ENCODE measurements around the gene ETNPPL.

ETNPPL gene

DNA sequence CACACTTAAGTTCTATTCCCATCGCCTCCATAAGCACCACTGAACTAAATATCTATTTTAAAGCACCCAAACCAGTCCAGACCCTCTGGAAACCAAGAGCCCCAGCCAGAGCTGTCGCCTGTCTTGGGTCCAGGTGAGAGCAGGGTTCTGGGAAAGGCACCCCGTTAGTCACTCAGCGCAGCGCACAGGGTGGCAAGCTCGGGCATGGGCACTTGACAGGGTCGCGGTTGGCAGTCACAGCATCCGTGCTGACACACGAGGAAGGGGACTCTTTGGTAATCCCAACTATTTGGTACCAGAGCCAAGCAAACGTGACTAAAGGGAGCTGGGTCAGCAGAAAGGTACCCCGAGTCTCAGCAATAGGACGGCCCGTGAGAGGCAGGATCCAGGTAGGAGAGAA, 24.3 kb upstream of the ETNPPL start:
- no peak overlapping the region for H3K4me3 ChIP-seq (ENCODE audit: low read depth, low read length)
- no peaks in the 10 kb centered on the region for H3K4me1 ChIP-seq (ENCODE audit: control insufficient read depth, insufficient read depth, low read length, unreplicated experiment)
- H3K79me2 ChIP-seq (ENCODE audit: control insufficient read depth, insufficient read depth, low read length, unreplicated experiment): no peaks in the 10 kb centered on the region
- H3K36me3 ChIP-seq (ENCODE audit: insufficient read depth, low read length): no peaks in the 10 kb centered on the region
- H3K27me3 ChIP-seq (ENCODE audit: insufficient read depth, low read length): no peaks in the 10 kb centered on the region
- H2AFZ ChIP-seq (ENCODE audit: low read length, unreplicated experiment): no peak overlapping the region
- H3K27ac ChIP-seq (ENCODE audit: low read depth, low read length): no peak overlapping the region

DNA sequence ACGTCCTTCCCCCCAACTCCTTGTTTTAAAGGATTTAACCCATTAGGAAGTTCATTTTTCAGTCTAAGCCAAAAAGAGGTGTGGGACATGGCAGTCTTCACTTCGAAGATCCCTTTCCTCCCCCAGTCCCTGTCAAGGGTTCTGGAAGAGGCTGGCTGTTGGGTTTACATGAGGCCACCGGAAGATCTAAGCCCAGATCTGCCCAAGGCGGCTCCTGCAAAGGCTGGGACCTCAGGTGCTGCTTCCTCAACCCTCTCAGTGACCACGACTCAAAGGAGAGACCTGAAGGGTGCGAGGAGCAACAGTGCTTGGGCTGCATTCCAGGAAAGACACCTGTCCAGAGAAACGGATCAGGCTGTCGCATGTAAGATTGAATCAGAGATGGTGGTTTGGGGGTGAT, 23.5 kb upstream of the ETNPPL start:
- Histone ChIP-seq H3K27me3 (ENCODE audit: insufficient read depth, low read length) (no peaks in the 10 kb centered on the region), H3K36me3 (ENCODE audit: insufficient read depth, low read length) (no peaks in the 10 kb centered on the region), H3K27ac (ENCODE audit: low read depth, low read length) (no peak overlapping the region), H2AFZ (ENCODE audit: low read length, unreplicated experiment) (no peak overlapping the region), H3K4me1 (ENCODE audit: control insufficient read depth, insufficient read depth, low read length, unreplicated experiment) (no peaks in the 10 kb centered on the region), H3K79me2 (ENCODE audit: control insufficient read depth, insufficient read depth, low read length, unreplicated experiment) (no peaks in the 10 kb centered on the region), H3K4me3 (ENCODE audit: low read depth, low read length) (no peak overlapping the region)

DNA sequence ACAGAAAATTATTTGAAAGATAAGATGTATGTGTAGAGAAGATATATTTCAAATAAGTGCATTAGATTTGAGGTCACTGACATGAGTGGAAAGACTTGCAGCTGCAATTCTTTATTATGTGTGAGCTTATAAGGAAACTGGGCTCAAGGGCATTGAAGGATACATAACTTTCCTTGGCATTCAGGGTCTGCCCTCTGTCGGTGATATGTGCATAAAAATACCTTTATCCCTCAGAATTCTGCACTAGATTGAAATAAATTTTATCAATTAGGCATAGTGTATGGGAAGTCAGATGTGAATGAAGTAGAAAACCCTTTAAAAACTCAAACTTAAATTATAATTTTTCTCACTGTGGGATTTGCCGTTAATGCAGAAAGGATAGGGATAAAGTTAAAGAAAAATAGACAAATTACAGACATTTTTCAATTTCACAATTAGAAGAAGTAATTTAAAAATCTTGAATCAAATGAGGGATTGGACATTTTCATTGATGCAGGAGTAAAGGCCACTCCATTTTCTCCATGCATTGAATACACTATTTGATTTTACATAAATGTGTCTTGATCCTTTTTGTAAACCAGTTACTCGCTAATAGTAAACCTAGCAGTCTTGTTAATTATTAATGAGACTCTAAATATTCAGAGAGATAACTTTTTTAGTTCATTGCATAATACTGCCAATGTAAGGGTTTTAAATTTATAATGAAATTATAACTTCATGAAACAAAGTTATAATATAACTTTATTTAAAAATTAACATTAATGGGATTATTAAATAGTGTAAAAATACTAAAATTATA, 21.0 kb upstream of the ETNPPL start:
- no peaks in the 10 kb centered on the region for H3K79me2 ChIP-seq (ENCODE audit: control insufficient read depth, insufficient read depth, low read length, unreplicated experiment)
- H2AFZ ChIP-seq (ENCODE audit: low read length, unreplicated experiment): no peak overlapping the region
- H3K4me1 ChIP-seq (ENCODE audit: control insufficient read depth, insufficient read depth, low read length, unreplicated experiment): no peaks in the 10 kb centered on the region
- H3K27ac ChIP-seq (ENCODE audit: low read depth, low read length): no peak overlapping the region
- H3K36me3 ChIP-seq (ENCODE audit: insufficient read depth, low read length): no peaks in the 10 kb centered on the region
- H3K27me3 ChIP-seq (ENCODE audit: insufficient read depth, low read length): no peaks in the 10 kb centered on the region
- H3K4me3 ChIP-seq (ENCODE audit: low read depth, low read length): no peak overlapping the region

DNA sequence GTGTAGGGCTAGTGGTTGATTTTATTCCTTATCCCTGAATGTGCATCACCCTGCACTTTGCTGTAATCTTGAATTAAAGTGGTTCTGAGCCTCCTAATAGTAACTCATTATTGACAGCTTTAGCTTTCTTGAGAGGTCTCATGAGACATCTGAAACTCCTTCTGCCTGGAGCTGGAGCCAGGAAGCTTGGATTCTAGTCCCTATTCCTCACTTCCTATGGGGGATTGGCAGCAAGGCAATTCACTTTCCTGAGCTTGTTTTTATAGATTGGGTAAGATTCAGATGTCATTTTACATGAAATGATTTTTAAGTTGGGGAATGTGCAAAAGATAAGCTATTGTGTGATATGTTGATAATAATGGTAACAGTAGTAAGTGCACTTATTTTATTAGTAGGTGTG, 17.1 kb upstream of the ETNPPL start:
- no peak overlapping the region for H3K27ac ChIP-seq (ENCODE audit: low read depth, low read length)
- H2AFZ ChIP-seq (ENCODE audit: low read length, unreplicated experiment): no peak overlapping the region
- H3K4me1 ChIP-seq (ENCODE audit: control insufficient read depth, insufficient read depth, low read length, unreplicated experiment): no peaks in the 10 kb centered on the region
- no peak overlapping the region for H3K4me3 ChIP-seq (ENCODE audit: low read depth, low read length)
- H3K36me3 ChIP-seq (ENCODE audit: insufficient read depth, low read length): no peaks in the 10 kb centered on the region
- H3K79me2 ChIP-seq (ENCODE audit: control insufficient read depth, insufficient read depth, low read length, unreplicated experiment): no peaks in the 10 kb centered on the region
- no peaks in the 10 kb centered on the region for H3K27me3 ChIP-seq (ENCODE audit: insufficient read depth, low read length)

DNA sequence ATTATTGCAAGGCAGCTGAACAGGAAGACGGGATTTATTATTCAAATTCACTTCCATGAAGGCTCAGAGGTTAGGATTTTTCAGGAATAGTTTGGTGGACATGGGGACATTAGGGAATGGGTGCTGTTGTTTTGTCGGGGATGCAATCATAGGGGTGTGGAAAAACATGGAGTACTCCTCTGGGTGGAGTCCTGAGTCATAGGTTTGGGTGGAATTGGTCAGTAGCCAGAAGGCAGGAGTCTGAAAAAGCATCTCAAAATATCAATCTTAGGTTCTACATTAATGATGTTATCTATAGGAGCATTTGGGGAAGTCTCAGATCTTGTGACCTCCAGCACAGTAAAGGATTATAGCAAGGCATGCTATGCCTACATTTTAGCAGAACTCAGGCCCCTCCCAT, 14.5 kb upstream of the ETNPPL start:
- Histone ChIP-seq H2AFZ (ENCODE audit: low read length, unreplicated experiment) (no peak overlapping the region), H3K79me2 (ENCODE audit: control insufficient read depth, insufficient read depth, low read length, unreplicated experiment) (no peaks in the 10 kb centered on the region), H3K36me3 (ENCODE audit: insufficient read depth, low read length) (no peaks in the 10 kb centered on the region), H3K4me1 (ENCODE audit: control insufficient read depth, insufficient read depth, low read length, unreplicated experiment) (no peaks in the 10 kb centered on the region), H3K27ac (ENCODE audit: low read depth, low read length) (no peak overlapping the region), H3K27me3 (ENCODE audit: insufficient read depth, low read length) (no peaks in the 10 kb centered on the region), H3K4me3 (ENCODE audit: low read depth, low read length) (no peak overlapping the region)

DNA sequence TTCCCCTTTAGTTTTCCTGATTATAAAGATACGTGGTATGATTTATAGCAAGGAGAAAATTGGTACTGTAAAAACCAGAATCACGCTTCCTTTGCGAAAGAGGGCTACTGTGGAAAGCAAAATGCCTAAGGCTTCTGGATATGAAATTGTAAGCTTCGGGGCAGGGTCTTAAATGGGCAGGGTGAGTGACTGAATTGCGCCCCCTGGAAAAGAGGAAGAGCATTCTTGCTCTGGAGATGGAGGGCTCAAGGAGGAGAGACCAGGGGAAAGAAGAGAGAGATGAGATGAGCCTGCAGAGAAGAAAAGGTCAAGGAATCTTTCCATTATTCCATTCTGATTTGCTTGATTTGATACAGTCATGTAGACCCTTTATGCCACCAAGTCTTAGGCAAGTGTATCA, 13.1 kb upstream of the ETNPPL start:
- H3K27me3 ChIP-seq (ENCODE audit: insufficient read depth, low read length): no peaks in the 10 kb centered on the region
- H3K4me1 ChIP-seq (ENCODE audit: control insufficient read depth, insufficient read depth, low read length, unreplicated experiment): no peaks in the 10 kb centered on the region
- no peaks in the 10 kb centered on the region for H3K36me3 ChIP-seq (ENCODE audit: insufficient read depth, low read length)
- no peak overlapping the region for H3K27ac ChIP-seq (ENCODE audit: low read depth, low read length)
- no peak overlapping the region for H3K4me3 ChIP-seq (ENCODE audit: low read depth, low read length)
- H3K79me2 ChIP-seq (ENCODE audit: control insufficient read depth, insufficient read depth, low read length, unreplicated experiment): no peaks in the 10 kb centered on the region
- no peak overlapping the region for H2AFZ ChIP-seq (ENCODE audit: low read length, unreplicated experiment)

DNA sequence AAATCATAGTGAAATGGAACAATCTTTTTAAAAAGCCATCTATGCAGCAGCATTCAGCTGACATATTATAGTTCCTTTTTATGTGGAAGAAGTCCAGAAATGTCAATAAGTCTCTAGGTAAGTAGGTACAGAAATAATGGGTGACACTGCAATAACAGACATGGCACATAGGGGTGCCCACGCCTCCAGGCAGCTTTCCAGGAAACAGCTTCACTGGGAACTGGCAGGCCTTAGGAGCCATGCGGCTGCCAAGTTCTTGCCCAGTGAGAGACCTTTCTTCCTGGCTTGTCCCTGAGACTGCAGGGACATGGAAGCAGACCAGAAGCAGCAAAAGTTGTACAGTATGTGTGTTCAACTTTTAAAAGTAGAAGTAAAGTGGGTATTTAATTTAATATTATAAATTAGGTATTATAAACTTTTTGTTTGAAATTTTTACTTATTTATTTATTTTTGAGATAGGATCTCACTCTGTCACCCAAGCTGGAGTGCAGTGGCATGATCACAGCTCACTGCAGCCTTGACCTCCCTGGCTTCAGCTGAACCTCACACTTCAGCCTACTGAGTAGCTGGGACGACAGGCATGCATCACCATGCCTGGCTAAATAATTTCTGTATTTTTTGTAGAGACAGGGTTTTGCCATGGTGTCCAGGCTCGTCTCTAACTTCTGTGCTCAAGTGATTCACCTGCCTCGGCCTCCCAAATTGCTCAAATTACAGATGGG, 12.1 kb upstream of the ETNPPL start:
- Histone ChIP-seq H3K4me3 (ENCODE audit: low read depth, low read length) (no peak overlapping the region), H3K36me3 (ENCODE audit: insufficient read depth, low read length) (no peaks in the 10 kb centered on the region), H3K4me1 (ENCODE audit: control insufficient read depth, insufficient read depth, low read length, unreplicated experiment) (no peaks in the 10 kb centered on the region), H3K79me2 (ENCODE audit: control insufficient read depth, insufficient read depth, low read length, unreplicated experiment) (no peaks in the 10 kb centered on the region), H3K27ac (ENCODE audit: low read depth, low read length) (no peak overlapping the region), H3K27me3 (ENCODE audit: insufficient read depth, low read length) (no peaks in the 10 kb centered on the region), H2AFZ (ENCODE audit: low read length, unreplicated experiment) (no peak overlapping the region)

DNA sequence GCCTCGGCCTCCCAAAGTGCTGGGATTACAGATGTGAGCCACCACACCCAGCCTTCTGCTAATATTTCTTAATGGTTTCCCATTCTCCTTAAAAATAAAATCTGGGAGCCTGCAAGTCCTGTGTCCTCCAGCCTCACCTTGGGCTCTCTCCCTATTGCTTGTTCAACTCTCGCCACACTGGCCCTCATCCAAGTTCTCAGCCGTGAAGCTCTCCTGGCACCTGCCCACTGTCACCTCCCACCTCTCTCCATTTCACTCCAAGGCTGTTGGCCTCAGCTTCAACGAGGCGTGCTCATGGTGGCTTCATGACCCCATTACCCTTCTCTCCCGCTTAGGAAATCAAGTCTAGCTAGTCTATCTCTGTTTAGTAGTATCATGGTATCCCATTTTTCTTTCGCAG, 9.5 kb upstream of the ETNPPL start:
- H3K27me3 ChIP-seq (ENCODE audit: insufficient read depth, low read length): peaks cover 2% of the 10 kb centered on the region
- H3K4me1 ChIP-seq (ENCODE audit: control insufficient read depth, insufficient read depth, low read length, unreplicated experiment): no peaks in the 10 kb centered on the region
- no peak overlapping the region for H3K27ac ChIP-seq (ENCODE audit: low read depth, low read length)
- H3K79me2 ChIP-seq (ENCODE audit: control insufficient read depth, insufficient read depth, low read length, unreplicated experiment): no peaks in the 10 kb centered on the region
- H3K36me3 ChIP-seq (ENCODE audit: insufficient read depth, low read length): no peaks in the 10 kb centered on the region
- H2AFZ ChIP-seq (ENCODE audit: low read length, unreplicated experiment): no peak overlapping the region
- no peak overlapping the region for H3K4me3 ChIP-seq (ENCODE audit: low read depth, low read length)

DNA sequence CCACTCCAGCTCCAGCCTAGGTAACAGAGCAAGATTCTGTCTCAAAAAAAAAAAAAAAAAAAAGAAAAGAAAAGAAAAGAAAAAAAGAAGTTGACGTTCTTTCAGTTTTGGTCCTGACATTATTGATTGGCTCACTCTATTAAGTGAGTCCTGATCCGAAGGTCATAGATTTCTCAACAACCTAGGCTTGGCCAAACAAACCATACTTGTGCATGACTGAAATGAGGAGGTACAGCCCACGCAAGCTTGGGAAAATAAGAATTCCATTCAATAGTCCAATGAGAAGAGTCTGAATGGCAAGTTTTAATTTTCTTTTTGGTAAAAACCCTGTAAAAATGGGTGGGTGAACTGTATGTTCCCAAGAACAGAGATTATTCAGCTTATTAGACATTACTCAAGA, 3.2 kb upstream of the ETNPPL start:
- no peaks in the 10 kb centered on the region for H3K4me1 ChIP-seq (ENCODE audit: control insufficient read depth, insufficient read depth, low read length, unreplicated experiment)
- H3K79me2 ChIP-seq (ENCODE audit: control insufficient read depth, insufficient read depth, low read length, unreplicated experiment): no peaks in the 10 kb centered on the region
- H3K4me3 ChIP-seq (ENCODE audit: low read depth, low read length): no peak overlapping the region
- H3K36me3 ChIP-seq (ENCODE audit: insufficient read depth, low read length): no peaks in the 10 kb centered on the region
- H3K27ac ChIP-seq (ENCODE audit: low read depth, low read length): no peak overlapping the region
- H2AFZ ChIP-seq (ENCODE audit: low read length, unreplicated experiment): no peak overlapping the region
- H3K27me3 ChIP-seq (ENCODE audit: insufficient read depth, low read length): peaks cover 45% of the 10 kb centered on the region

DNA sequence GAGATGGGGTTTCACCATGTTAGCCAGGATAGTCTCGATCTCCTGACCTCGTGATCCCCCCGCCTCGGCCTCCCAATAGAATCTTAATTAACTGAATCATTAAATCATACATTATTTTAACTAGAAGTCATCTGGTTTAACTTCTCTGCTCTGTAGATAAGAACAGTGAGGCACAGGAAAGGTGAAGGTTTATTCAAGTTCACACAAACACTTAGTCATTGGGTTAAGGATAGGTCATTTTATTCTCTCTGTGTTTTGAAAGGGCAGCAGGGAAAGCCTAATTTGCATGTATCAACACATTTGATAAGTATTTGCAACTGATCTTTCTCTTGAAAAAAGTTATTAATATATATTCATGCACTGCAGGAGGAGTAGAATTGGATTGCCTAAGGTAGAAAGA, 1.1 kb upstream of the ETNPPL start:
- Histone ChIP-seq H3K4me3 (ENCODE audit: low read depth, low read length) (no peak overlapping the region), H3K27me3 (ENCODE audit: insufficient read depth, low read length) (peaks cover 57% of the 10 kb centered on the region), H3K27ac (ENCODE audit: low read depth, low read length) (no peak overlapping the region), H3K79me2 (ENCODE audit: control insufficient read depth, insufficient read depth, low read length, unreplicated experiment) (no peaks in the 10 kb centered on the region), H3K36me3 (ENCODE audit: insufficient read depth, low read length) (no peaks in the 10 kb centered on the region), H3K4me1 (ENCODE audit: control insufficient read depth, insufficient read depth, low read length, unreplicated experiment) (no peaks in the 10 kb centered on the region), H2AFZ (ENCODE audit: low read length, unreplicated experiment) (no peak overlapping the region)

DNA sequence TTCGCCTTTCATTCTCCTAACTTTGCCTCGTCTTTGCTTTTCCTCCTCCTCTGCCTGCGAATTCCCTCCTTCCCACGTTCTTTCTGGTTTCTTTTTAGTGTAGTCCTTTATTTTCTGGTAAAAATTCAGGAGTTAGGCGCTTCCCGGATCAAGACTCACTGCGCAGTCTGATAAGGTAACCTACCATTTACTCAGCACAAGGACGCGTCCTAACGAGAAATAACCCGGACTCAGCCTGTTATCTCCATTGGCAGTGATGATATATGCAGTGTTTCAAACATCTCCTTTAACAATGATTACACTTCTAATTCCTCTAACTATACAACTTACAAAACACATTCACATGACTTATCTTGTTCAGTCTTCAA, 357 bp upstream of the ETNPPL start:
- Histone ChIP-seq H2AFZ (ENCODE audit: low read length, unreplicated experiment) (peak overlapping the region; percentile 72), H3K79me2 (ENCODE audit: control insufficient read depth, insufficient read depth, low read length, unreplicated experiment) (no peaks in the 10 kb centered on the region), H3K27me3 (ENCODE audit: insufficient read depth, low read length) (peaks cover 57% of the 10 kb centered on the region), H3K4me3 (ENCODE audit: low read depth, low read length) (peak overlapping the region; percentile 69), H3K4me1 (ENCODE audit: control insufficient read depth, insufficient read depth, low read length, unreplicated experiment) (no peaks in the 10 kb centered on the region), H3K27ac (ENCODE audit: low read depth, low read length) (no peak overlapping the region), H3K36me3 (ENCODE audit: insufficient read depth, low read length) (no peaks in the 10 kb centered on the region)
